ENCODE results near the gene CBFA2T3. TPM values are rescaled to one million over a fixed set of nuclear protein-coding genes. Genes with fewer than 3 reads are reported as not detected.
"Not testable (repeated sequence)": the region's sequence is repeated elsewhere in the genome, so short reads cannot be mapped to it uniquely, and the experiment has no call there.

CBFA2T3 gene
- total RNA-seq, 2 donors from 2014 or later, result 3.2 to 4.4 TPM

DNA sequence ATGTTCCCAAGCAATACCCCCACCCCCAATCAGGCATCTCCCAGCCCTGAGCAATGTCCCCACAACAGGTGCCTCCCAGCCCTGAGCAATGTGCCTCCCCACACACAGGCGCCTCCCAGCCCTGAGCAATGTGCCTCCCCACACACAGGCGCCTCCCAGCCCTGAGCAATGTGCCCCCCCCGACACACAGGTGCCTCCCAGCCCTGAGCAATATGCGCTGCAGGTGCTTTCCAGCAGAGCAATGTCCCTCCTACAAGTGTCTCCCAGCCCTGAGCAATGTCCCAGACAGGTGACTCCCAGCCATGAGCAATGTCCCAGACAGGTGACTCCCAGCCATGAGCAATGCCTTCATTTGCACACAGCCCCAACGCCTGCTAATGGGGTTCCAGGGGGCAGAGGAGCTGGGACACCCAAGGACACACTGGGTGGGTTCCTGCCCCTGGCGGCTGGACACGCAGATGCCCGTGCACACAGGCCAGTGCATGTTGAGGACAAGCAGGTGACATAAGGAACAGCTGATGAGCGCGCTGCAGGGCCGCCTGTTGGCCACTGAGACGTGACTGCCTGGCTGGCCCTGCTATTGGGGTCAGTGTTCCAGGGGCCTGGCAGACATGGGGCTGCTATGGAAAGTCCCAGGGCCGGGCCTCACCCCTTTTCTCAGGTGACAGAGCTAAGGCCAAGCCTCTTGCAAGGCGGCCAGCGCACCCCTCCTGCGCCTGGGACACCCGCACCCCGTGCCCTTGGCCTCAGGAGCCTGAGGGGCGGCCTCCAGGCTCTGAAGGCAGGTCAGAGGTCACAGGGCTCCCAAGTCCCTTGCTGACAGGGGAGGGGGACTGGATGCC is 83.7 kb downstream of the CBFA2T3 start:
- Mint-ChIP-seq H3K27ac (no peak overlapping the region), H3K27me3 (peaks cover under 1% of the 10 kb centered on the region), H3K36me3 (ENCODE audit: low read depth) (no peaks in the 10 kb centered on the region), H3K4me1 (peaks cover 2% of the 10 kb centered on the region), H3K4me3 (no peak overlapping the region)
- ATAC-seq, result no peak
- no peaks in the 10 kb centered on the region for H3K9me3 ChIP-seq (ENCODE audit: control insufficient read depth, low read length, poor library complexity, severe bottlenecking)
- no peak for DNase-seq

DNA sequence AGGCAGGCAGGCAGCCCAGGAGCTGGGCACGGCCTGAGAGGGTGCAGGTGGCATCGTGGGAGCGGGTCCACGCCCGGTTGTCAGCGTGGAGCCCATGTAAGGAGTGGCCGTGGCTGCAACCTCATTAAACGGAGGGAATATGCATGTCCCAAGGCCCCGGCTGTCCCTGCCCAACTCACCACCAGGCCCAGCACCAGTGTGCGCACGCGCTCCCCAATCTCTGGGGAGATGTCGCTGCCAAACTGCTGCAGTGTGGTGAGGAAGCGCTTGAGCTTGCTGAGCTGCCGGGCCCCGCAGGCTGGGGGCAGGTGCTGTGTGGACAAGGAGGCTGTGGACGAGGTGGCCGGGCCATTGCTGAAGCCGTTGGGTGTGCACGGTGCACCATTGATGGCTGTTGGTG is 84.9 kb downstream of the CBFA2T3 start:
- peaks cover 2% of the 10 kb centered on the region for H3K4me1 Mint-ChIP-seq
- no peaks in the 10 kb centered on the region for H3K9me3 ChIP-seq (ENCODE audit: control insufficient read depth, low read length, poor library complexity, severe bottlenecking)
- no peak for DNase-seq
- H3K27ac Mint-ChIP-seq, result no peak overlapping the region
- H3K36me3 Mint-ChIP-seq (ENCODE audit: low read depth), result no peaks in the 10 kb centered on the region
- H3K27me3 Mint-ChIP-seq, result no peaks in the 10 kb centered on the region
- H3K4me3 Mint-ChIP-seq, result no peak overlapping the region
- no peak for ATAC-seq

DNA sequence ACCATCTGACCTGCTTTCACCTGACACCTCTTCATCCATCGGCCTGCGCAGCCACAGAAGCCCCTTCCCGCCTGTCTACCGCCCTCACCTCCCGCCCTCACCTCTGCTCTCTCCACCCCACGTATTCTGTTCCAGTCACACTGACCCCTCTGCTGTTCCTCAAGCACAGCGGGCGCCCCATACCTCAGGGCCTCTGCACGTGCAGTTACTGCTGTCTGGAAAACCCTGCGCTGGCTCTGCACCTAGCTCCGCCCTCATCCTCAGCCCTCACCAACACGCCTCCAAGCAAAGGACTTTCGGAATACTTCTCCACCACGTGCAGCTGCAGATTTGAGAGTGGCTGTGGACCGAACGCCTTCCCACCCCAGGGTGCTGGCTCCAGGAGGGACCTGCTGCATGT is 85.9 kb downstream of the CBFA2T3 start:
- H3K4me3 Mint-ChIP-seq, result no peak overlapping the region
- no peaks in the 10 kb centered on the region for H3K9me3 ChIP-seq (ENCODE audit: control insufficient read depth, low read length, poor library complexity, severe bottlenecking)
- ATAC-seq, result no peak
- H3K27me3 Mint-ChIP-seq, result no peaks in the 10 kb centered on the region
- H3K27ac Mint-ChIP-seq, result no peak overlapping the region
- H3K36me3 Mint-ChIP-seq (ENCODE audit: low read depth), result no peaks in the 10 kb centered on the region
- peaks cover 2% of the 10 kb centered on the region for H3K4me1 Mint-ChIP-seq
- no peak for DNase-seq

- not testable (repeated sequence) for H3K27me3 Mint-ChIP-seq; H3K9me3 ChIP-seq (ENCODE audit: control insufficient read depth, low read length, poor library complexity, severe bottlenecking); ATAC-seq; H3K4me3 Mint-ChIP-seq; DNase-seq; H3K4me1 Mint-ChIP-seq; H3K27ac Mint-ChIP-seq; H3K36me3 Mint-ChIP-seq (ENCODE audit: low read depth)
Observed at GRCh38 chr16:88889702-88890352, 87.2 kb downstream of the CBFA2T3 start.

- no peaks in the 10 kb centered on the region for H3K9me3 ChIP-seq (ENCODE audit: control insufficient read depth, low read length, poor library complexity, severe bottlenecking)
- no peaks in the 10 kb centered on the region for H3K36me3 Mint-ChIP-seq (ENCODE audit: low read depth)
- H3K27me3 Mint-ChIP-seq, result no peaks in the 10 kb centered on the region
- no peaks in the 10 kb centered on the region for H3K4me1 Mint-ChIP-seq
- no peak for DNase-seq
- no peak for ATAC-seq
- no peak overlapping the region for H3K4me3 Mint-ChIP-seq
- H3K27ac Mint-ChIP-seq, result no peak overlapping the region
Observed at GRCh38 chr16:88888461-88889387, 88.3 kb downstream of the CBFA2T3 start.

DNA sequence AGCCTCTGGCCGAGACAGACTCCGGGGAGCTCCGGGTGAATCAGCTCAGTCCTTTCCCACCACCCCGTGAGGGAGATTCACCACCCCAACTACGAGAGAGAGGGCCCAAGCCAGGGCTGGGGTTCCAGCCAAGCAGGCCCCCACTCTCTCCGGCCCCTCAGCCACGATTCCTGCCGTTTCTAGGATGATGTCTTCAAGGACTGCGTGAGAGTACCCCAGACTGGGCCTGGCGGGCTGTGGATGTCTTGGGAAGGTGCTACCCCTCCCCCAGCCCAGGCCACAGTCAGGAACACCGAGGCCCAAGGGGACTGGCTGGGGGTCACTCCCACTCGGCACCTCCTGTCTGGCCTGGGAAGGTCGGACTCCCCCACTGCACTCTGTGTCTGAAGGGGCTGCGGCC is 89.0 kb downstream of the CBFA2T3 start:
- no peak for DNase-seq
- H3K4me1 Mint-ChIP-seq, result no peaks in the 10 kb centered on the region
- H3K27me3 Mint-ChIP-seq, result no peaks in the 10 kb centered on the region
- no peak overlapping the region for H3K27ac Mint-ChIP-seq
- H3K9me3 ChIP-seq (ENCODE audit: control insufficient read depth, low read length, poor library complexity, severe bottlenecking), result no peaks in the 10 kb centered on the region
- H3K36me3 Mint-ChIP-seq (ENCODE audit: low read depth), result no peaks in the 10 kb centered on the region
- H3K4me3 Mint-ChIP-seq, result no peak overlapping the region
- ATAC-seq, result no peak

DNA sequence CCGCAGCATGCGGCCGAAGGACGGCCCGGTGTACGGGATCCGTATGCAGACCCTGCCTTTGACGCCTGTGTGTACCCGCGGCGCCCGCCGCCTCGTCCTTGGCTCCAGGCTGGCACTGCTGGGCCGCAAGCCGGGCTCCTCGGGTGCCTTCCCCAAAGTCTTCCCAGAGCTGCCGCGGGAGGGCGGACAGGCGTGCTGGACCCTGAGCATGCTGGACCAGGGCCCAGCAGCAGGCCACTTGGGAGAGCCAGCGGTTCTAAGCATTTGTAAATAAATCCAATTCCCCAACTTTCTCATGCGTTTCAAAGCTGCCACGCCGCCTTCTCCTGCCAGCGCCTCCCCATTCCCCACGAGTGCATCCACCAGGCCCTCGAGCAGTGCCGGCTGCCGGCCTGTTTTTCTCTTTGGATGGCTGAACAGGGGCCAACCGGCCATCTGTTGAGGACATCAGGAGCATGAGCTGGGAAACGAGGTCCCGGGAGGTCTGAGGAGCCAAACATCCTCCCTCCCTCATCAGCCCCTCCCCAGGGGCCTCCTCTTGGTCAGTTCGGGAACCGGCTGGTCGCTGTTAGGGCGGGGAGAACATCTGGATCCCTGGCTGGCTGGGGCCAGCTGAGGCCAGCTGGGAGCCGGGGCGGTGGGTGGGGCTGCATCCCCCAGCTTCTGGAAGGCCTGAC is 90.0 kb downstream of the CBFA2T3 start:
- DNase-seq, result no peak
- H3K36me3 Mint-ChIP-seq (ENCODE audit: low read depth), result no peaks in the 10 kb centered on the region
- H3K27me3 Mint-ChIP-seq, result no peaks in the 10 kb centered on the region
- H3K9me3 ChIP-seq (ENCODE audit: control insufficient read depth, low read length, poor library complexity, severe bottlenecking), result no peaks in the 10 kb centered on the region
- H3K27ac Mint-ChIP-seq, result no peak overlapping the region
- no peak overlapping the region for H3K4me3 Mint-ChIP-seq
- no peak for ATAC-seq
- no peaks in the 10 kb centered on the region for H3K4me1 Mint-ChIP-seq

DNA sequence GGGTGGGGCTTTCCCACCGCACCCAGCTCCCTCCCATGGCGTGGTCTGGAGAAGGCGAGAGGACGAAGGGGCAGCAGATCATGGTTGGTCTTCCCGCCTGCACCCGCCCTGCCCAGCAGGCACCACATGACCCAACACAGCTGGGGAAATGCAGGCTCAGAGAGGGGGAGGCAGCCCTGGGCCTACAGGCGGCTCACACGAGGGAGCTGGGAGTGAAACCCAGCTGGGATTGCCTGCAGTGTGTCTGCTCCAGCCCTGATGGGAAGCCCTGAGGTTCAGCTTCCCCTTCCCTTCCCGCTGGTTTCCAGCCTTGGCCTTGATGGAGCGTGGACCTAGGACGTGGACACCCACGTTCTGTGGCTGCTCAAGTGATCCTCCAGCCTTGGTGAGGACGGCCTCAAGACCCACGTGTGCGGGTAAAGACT is 90.6 kb downstream of the CBFA2T3 start:
- Mint-ChIP-seq H3K36me3 (ENCODE audit: low read depth) (no peaks in the 10 kb centered on the region), H3K27ac (no peak overlapping the region), H3K27me3 (no peaks in the 10 kb centered on the region), H3K4me1 (no peaks in the 10 kb centered on the region), H3K4me3 (no peak overlapping the region)
- H3K9me3 ChIP-seq (ENCODE audit: control insufficient read depth, low read length, poor library complexity, severe bottlenecking), result no peaks in the 10 kb centered on the region
- DNase-seq, result no peak
- no peak for ATAC-seq

DNA sequence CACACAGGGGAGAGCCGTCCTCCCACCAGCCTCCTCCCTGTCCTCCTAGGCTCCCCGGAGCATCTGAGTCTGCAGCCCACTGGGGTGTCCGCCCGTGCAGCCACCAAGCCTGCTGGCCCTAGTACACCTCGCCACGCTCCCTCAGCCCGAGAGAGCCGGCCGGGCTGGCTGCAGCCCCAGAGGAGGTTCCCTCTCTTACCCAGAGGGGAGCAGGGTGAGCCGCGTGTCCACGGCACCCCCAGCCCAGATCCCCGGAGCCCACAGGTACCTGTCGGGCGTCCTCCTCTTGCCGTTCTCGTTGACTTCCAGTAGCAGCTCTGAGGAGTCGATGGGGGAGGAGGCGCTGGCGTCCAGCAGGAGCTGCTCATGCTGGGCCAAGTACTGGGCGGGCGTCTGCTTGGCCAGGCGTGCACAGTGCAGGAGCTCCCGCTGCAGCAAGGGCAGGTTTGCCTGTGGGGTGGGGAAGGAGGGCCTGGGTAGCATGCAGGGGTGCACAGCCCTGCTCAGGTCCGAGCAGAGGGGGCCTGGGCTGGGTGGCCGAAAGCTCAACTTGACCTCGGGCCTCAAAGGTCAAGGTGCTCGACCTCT is 91.2 kb downstream of the CBFA2T3 start:
- Mint-ChIP-seq H3K4me1 (no peaks in the 10 kb centered on the region), H3K4me3 (no peak overlapping the region), H3K27me3 (no peaks in the 10 kb centered on the region), H3K36me3 (ENCODE audit: low read depth) (no peaks in the 10 kb centered on the region), H3K27ac (no peak overlapping the region)
- H3K9me3 ChIP-seq (ENCODE audit: control insufficient read depth, low read length, poor library complexity, severe bottlenecking), result no peaks in the 10 kb centered on the region
- ATAC-seq (no peak), DNase-seq (no peak)

DNA sequence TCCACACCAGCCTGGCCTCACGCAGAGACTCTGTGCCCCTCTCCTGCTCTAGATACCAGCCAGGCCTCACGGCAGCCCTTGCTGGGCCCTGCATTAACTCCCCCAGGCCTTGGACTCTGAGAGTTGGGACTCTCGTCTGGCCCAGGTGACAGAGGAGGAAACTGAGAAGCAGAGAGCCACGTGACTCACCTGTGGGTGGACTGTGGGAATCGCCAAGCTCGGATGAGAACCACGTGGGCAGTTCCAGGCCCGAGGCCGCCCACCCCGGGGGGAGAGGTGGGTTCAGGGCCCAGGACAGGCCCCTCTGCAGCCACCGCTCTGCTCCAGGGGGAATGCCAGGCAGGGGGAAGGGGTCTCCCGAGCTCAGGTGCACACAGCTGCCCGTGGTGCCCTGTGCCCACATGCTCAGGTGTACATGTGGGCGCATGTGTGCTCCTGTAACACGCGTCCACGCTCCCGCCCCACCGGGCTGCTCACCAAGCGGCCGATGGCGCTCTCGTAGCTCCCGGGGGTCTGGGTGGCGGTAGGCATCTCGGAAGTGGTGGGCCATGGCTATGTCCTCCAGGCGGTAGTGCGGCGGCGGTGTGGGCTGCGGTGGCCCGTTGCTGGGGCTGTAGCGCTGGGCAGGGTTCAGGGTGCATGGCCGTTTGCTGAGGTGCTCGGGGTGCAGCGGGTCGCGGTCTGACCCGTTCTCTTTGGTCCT is 92.3 kb downstream of the CBFA2T3 start:
- no peak for DNase-seq
- no peak overlapping the region for H3K27ac Mint-ChIP-seq

GRCh38 chr16:88883946-88884345 is 93.1 kb downstream of the CBFA2T3 start:
- H3K36me3 Mint-ChIP-seq (ENCODE audit: low read depth), result no peaks in the 10 kb centered on the region
- no peak overlapping the region for H3K27ac Mint-ChIP-seq
- H3K4me3 Mint-ChIP-seq, result no peak overlapping the region
- H3K27me3 Mint-ChIP-seq, result no peaks in the 10 kb centered on the region
- ATAC-seq (no peak), DNase-seq (no peak)
- H3K9me3 ChIP-seq (ENCODE audit: control insufficient read depth, low read length, poor library complexity, severe bottlenecking), result no peaks in the 10 kb centered on the region
- no peaks in the 10 kb centered on the region for H3K4me1 Mint-ChIP-seq

More for the DNA sequence above, 92.3 kb downstream of the CBFA2T3 start:
- no peaks in the 10 kb centered on the region for H3K27me3 Mint-ChIP-seq
- ATAC-seq, result no peak
- H3K36me3 Mint-ChIP-seq (ENCODE audit: low read depth), result no peaks in the 10 kb centered on the region
- H3K9me3 ChIP-seq (ENCODE audit: control insufficient read depth, low read length, poor library complexity, severe bottlenecking), result no peaks in the 10 kb centered on the region
- H3K4me1 Mint-ChIP-seq, result no peaks in the 10 kb centered on the region
- no peak overlapping the region for H3K4me3 Mint-ChIP-seq

Measured in T-helper 17 cell (primary cell).